H9 (cell line): ENCODE measurements around the gene SMYD4. TPM values are rescaled to one million over a fixed set of nuclear protein-coding genes. Genes with fewer than 3 reads are reported as not detected.

ENCODE experiments used
- DNase-seq: peaks from one replicate; pipeline ENCODE4 v3.0.0-alpha.2; 2017
- H2AFZ ChIP-seq: one replicate; pipeline ENCODE4 v1.6.1; 2013; ENCODE audit warnings: mild to moderate bottlenecking, low read length, control low read depth, moderate library complexity
- H2AK5ac ChIP-seq: 2 replicates; pipeline ENCODE4 v1.6.1; 2013; ENCODE audit warnings: low read length, control low read depth, mixed read lengths; ENCODE audit not compliant: insufficient read length
- H2BK120ac ChIP-seq: one replicate; pipeline ENCODE4 v1.6.1; 2013; ENCODE audit warnings: low read depth, mild to moderate bottlenecking, low read length, control low read depth, inconsistent platforms; ENCODE audit not compliant: poor library complexity, severe bottlenecking
- H2BK12ac ChIP-seq: 2 replicates; pipeline ENCODE4 v1.6.1; 2013; ENCODE audit warnings: low read length, control low read depth, mixed read lengths, low read depth; ENCODE audit not compliant: insufficient read length
- H2BK15ac ChIP-seq: 2 replicates; pipeline ENCODE4 v1.6.1; 2013; ENCODE audit warnings: low read depth, low read length, control low read depth
- H2BK20ac ChIP-seq: one replicate; pipeline ENCODE4 v1.6.1; 2013; ENCODE audit warnings: low read depth, mild to moderate bottlenecking, low read length, control low read depth, inconsistent platforms; ENCODE audit not compliant: poor library complexity, severe bottlenecking
- H2BK5ac ChIP-seq: 2 replicates; pipeline ENCODE4 v1.6.1; 2013; ENCODE audit warnings: low read length, control low read depth, mixed read lengths; ENCODE audit not compliant: insufficient read length
- H3K14ac ChIP-seq: 2 replicates; pipeline ENCODE4 v1.6.1; 2013; ENCODE audit warnings: low read length, control low read depth; ENCODE audit not compliant: insufficient read depth
- H3K18ac ChIP-seq: 2 replicates; pipeline ENCODE4 v1.6.1; 2013; ENCODE audit warnings: low read depth, mild to moderate bottlenecking, mixed read lengths, low read length, control low read depth; ENCODE audit not compliant: insufficient read length
- H3K23ac ChIP-seq: 2 replicates; pipeline ENCODE4 v1.6.1; 2013; ENCODE audit warnings: low read length, control low read depth, mixed read lengths, low read depth; ENCODE audit not compliant: insufficient read length
- H3K23me2 ChIP-seq: 2 replicates; pipeline ENCODE4 v1.6.1; 2013; ENCODE audit warnings: low read depth, mild to moderate bottlenecking, mixed read lengths, low read length, control low read depth; ENCODE audit not compliant: insufficient read length, poor library complexity, severe bottlenecking
- H3K27ac ChIP-seq: 2 replicates; pipeline ENCODE4 v1.5.1; 2013; ENCODE audit warnings: low read length, control low read depth, mixed read lengths, low read depth; ENCODE audit not compliant: insufficient read length
- H3K27me3 ChIP-seq: 2 replicates; pipeline ENCODE4 v1.6.1; 2013; ENCODE audit warnings: low read length, control low read depth, inconsistent platforms; ENCODE audit not compliant: insufficient read depth
- H3K4ac ChIP-seq: 2 replicates; pipeline ENCODE4 v1.6.1; 2013; ENCODE audit warnings: low read depth, mild to moderate bottlenecking, control low read depth, inconsistent platforms, low read length, moderate library complexity
- H3K4me1 ChIP-seq: 2 replicates; pipeline ENCODE4 v1.6.1; 2013; ENCODE audit warnings: low read length, control low read depth, inconsistent platforms; ENCODE audit not compliant: insufficient read depth
- H3K4me2 ChIP-seq: 2 replicates; pipeline ENCODE4 v1.6.1; 2013; ENCODE audit warnings: low read length, control low read depth, mixed read lengths; ENCODE audit not compliant: insufficient read length, insufficient read depth
- H3K56ac ChIP-seq: 2 replicates; pipeline ENCODE4 v1.6.1; 2013; ENCODE audit warnings: low read depth, mild to moderate bottlenecking, mixed read lengths, low read length, control low read depth; ENCODE audit not compliant: insufficient read length
- H3K79me1 ChIP-seq: 2 replicates; pipeline ENCODE4 v1.6.1; 2013; ENCODE audit warnings: low read depth, mild to moderate bottlenecking, moderate library complexity, low read length, control low read depth, inconsistent platforms; ENCODE audit not compliant: insufficient read depth, poor library complexity, severe bottlenecking
- H3K79me2 ChIP-seq: 2 replicates; pipeline ENCODE4 v1.6.1; 2013; ENCODE audit warnings: low read length, control low read depth, inconsistent platforms; ENCODE audit not compliant: insufficient read depth
- H3K9ac ChIP-seq: 2 replicates; pipeline ENCODE4 v1.6.1; 2013; ENCODE audit warnings: low read length, control low read depth, mixed read lengths; ENCODE audit not compliant: insufficient read length; ENCODE audit errors: extremely low read depth
- H3K9me3 ChIP-seq: one replicate; pipeline ENCODE4 v1.6.1; 2013; ENCODE audit warnings: low read depth, low read length, inconsistent platforms; ENCODE audit not compliant: control insufficient read depth
- H3T11ph ChIP-seq: one replicate; pipeline ENCODE4 v1.6.1; 2013; ENCODE audit warnings: mild to moderate bottlenecking, low read length, control low read depth, inconsistent platforms
- H4K20me1 ChIP-seq: one replicate; pipeline ENCODE4 v1.6.1; 2013; ENCODE audit not compliant: control insufficient read depth, insufficient read length, insufficient read depth
- H4K5ac ChIP-seq: 2 replicates; pipeline ENCODE4 v1.6.1; 2013; ENCODE audit warnings: low read depth, mild to moderate bottlenecking, mixed read lengths, low read length, control low read depth; ENCODE audit not compliant: insufficient read length
- H4K8ac ChIP-seq: replicated peaks from 2 replicates; pipeline ENCODE4 v1.6.1; 2013; ENCODE audit warnings: low read length, control low read depth, mixed read lengths, low read depth; ENCODE audit not compliant: insufficient read length
- H4K91ac ChIP-seq: 2 replicates; pipeline ENCODE4 v1.6.1; 2013; ENCODE audit warnings: low read depth, mild to moderate bottlenecking, moderate library complexity, mixed read lengths, low read length, control low read depth; ENCODE audit not compliant: insufficient read length
- H3K27ac Mint-ChIP-seq, 3 experiments: 2 replicates in 2 of 3; 3 replicates in 1 of 3; pipeline ENCODE4 v1.8.0; 2020 to 2021; ENCODE audit warnings: mixed read lengths in 3 of 3, mild to moderate bottlenecking in 1 of 3, moderate library complexity in 1 of 3
- H3K27me3 Mint-ChIP-seq: 2 replicates; pipeline ENCODE4 v1.8.0; 2021; ENCODE audit warnings: low read depth, mild to moderate bottlenecking, moderate library complexity, mixed read lengths
- H3K36me3 Mint-ChIP-seq, 3 experiments: 2 replicates in 2 of 3; 3 replicates in 1 of 3; pipeline ENCODE4 v1.8.0; 2020 to 2021; ENCODE audit warnings: low read depth in 3 of 3, mixed read lengths in 3 of 3; ENCODE audit not compliant: insufficient read depth in 1 of 3
- H3K4me1 Mint-ChIP-seq, 2 experiments: 2 replicates each; pipeline ENCODE4 v1.8.0; 2020; ENCODE audit warnings: mixed read lengths in 2 of 2
- H3K4me3 Mint-ChIP-seq, 2 experiments: 2 replicates in 1 of 2; 3 replicates in 1 of 2; pipeline ENCODE4 v1.8.0; 2020 to 2021; ENCODE audit warnings: mild to moderate bottlenecking in 2 of 2, mixed read lengths in 2 of 2, moderate library complexity in 1 of 2
- H3K9me3 Mint-ChIP-seq, 2 experiments: 2 replicates in 1 of 2; 3 replicates in 1 of 2; pipeline ENCODE4 v1.8.0; 2020; ENCODE audit warnings: mild to moderate bottlenecking in 2 of 2, mixed read lengths in 2 of 2, moderate library complexity in 1 of 2
- CTCF ChIP-seq: fragments of 200-600 bp; sonication (generic); conservative IDR thresholded peaks from 3 replicates; pipeline ENCODE4 v1.8.0; 2021; ENCODE audit warnings: antibody characterized with exemption, mild to moderate bottlenecking
- WGBS: extraction: QIAGEN DNeasy Blood & Tissue Kit; methylation state at CpG from one replicate; pipeline ENCODE4 v1.1.7; 2013; ENCODE audit warnings: missing lambda C conversion rate, low lambda C conversion rate, mixed read lengths; ENCODE audit not compliant: insufficient read length; ENCODE audit errors: extremely low coverage; 5-methylcytosine and 5-hydroxymethylcytosine counted together
- total RNA-seq: library from RNA; stranded (reverse); gene quantifications from 2 replicates; pipeline ENCODE4 v1.2.1, GENCODE V29; 2021

SMYD4 gene
- total RNA-seq, 1 experiment from 2014 or later = 28.8 TPM

- no peak overlapping the region for H3K27ac Mint-ChIP-seq
- H4K20me1 ChIP-seq = no peaks in the 10 kb centered on the region
- no peak overlapping the region for H2BK15ac ChIP-seq
- H4K91ac ChIP-seq = no peak overlapping the region
- H3K9me3 Mint-ChIP-seq = no peaks in the 10 kb centered on the region; a peak in 1 of 5 replicates
- H3T11ph ChIP-seq = no peak overlapping the region
- no peaks in the 10 kb centered on the region for H3K9me3 ChIP-seq
- no peak for DNase-seq
- no peak overlapping the region for H3K4ac ChIP-seq
- no peak overlapping the region for H2BK5ac ChIP-seq
- H3K4me3 Mint-ChIP-seq = no peak overlapping the region
- H3K23me2 ChIP-seq = no peaks in the 10 kb centered on the region
- peaks cover 0 to 10% (median 4%) of the 10 kb centered on the region in 3 experiments; a peak in 4 of 7 replicates for H3K36me3 Mint-ChIP-seq
- H4K8ac ChIP-seq = no peak overlapping the region
- no peak overlapping the region for H3K14ac ChIP-seq
- no CpG with 5 or more reads among the region's 22 CpGs for WGBS
- H2AFZ ChIP-seq = no peak overlapping the region
- no peaks in the 10 kb centered on the region for H3K79me2 ChIP-seq
- no peak for TF ChIP-seq CTCF
- H3K18ac ChIP-seq = no peak overlapping the region
- H2BK120ac ChIP-seq = no peak overlapping the region
- no peak overlapping the region for H3K23ac ChIP-seq
- no peaks in the 10 kb centered on the region for H3K79me1 ChIP-seq
- H3K27me3 Mint-ChIP-seq = no peaks in the 10 kb centered on the region
- no peaks in the 10 kb centered on the region; the same call in 1 of the 2 replicates for H3K4me1 ChIP-seq
- no peak overlapping the region for H2BK12ac ChIP-seq
- no peak overlapping the region for H2AK5ac ChIP-seq
- H3K56ac ChIP-seq = no peak overlapping the region
- peaks cover 6 to 12% of the 10 kb centered on the region in 2 experiments; a peak in 1 of 4 replicates for H3K4me1 Mint-ChIP-seq
- no peak overlapping the region for H3K9ac ChIP-seq
- H4K5ac ChIP-seq = no peak overlapping the region
- no peak overlapping the region for H3K4me2 ChIP-seq
- H3K27ac ChIP-seq = no peak overlapping the region
- no peaks in the 10 kb centered on the region for H3K27me3 ChIP-seq
- no peak overlapping the region for H2BK20ac ChIP-seq
Measured at GRCh38 chr17:1732241-1732832, 97.4 kb downstream of the SMYD4 start.
